Measurements from ENCODE around the gene MYH4. TPM values are rescaled to one million over a fixed set of nuclear protein-coding genes. Genes with fewer than 3 reads are reported as not detected.

The MYH4 gene
- polyA plus RNA-seq, 1 experiment: not detected

- CTCF ChIA-PET: no interaction called here
Measured at GRCh38 chr17:10477701-10478100, 8.3 kb upstream of the MYH4 start.

GRCh38 chr17:10474536-10474935 is 5.2 kb upstream of the MYH4 start:
- CTCF ChIA-PET: no interaction called here
- DNase-seq (ENCODE audit: low read depth): no peak
- Histone ChIP-seq H3K4me3 (ENCODE audit: low read depth, low read length) (no peak overlapping the region), H3K36me3 (ENCODE audit: control insufficient read depth, insufficient read depth, low read length) (no peaks in the 10 kb centered on the region), H3K27me3 (ENCODE audit: control insufficient read depth, insufficient read depth, low read length) (no peaks in the 10 kb centered on the region)
- POLR2A ChIA-PET: no interaction called here
- no peak for TF ChIP-seq CTCF (IDR thresholded peaks at IDR 0.05; ENCODE audit: insufficient read depth, low read depth, low read length)

More at GRCh38 chr17:10477701-10478100, 8.3 kb upstream of the MYH4 start:
- Histone ChIP-seq H3K4me3 (ENCODE audit: low read depth, low read length) (no peak overlapping the region), H3K27me3 (ENCODE audit: control insufficient read depth, insufficient read depth, low read length) (no peaks in the 10 kb centered on the region), H3K36me3 (ENCODE audit: control insufficient read depth, insufficient read depth, low read length) (no peaks in the 10 kb centered on the region)
- TF ChIP-seq CTCF (IDR thresholded peaks at IDR 0.05; ENCODE audit: insufficient read depth, low read depth, low read length): no peak
- DNase-seq (ENCODE audit: low read depth): no peak
- POLR2A ChIA-PET: no interaction called here

- CTCF ChIA-PET: no interaction called here
- no peak for TF ChIP-seq CTCF (IDR thresholded peaks at IDR 0.05; ENCODE audit: insufficient read depth, low read depth, low read length)
- Histone ChIP-seq H3K36me3 (ENCODE audit: control insufficient read depth, insufficient read depth, low read length) (no peaks in the 10 kb centered on the region), H3K4me3 (ENCODE audit: low read depth, low read length) (no peak overlapping the region), H3K27me3 (ENCODE audit: control insufficient read depth, insufficient read depth, low read length) (no peaks in the 10 kb centered on the region)
- DNase-seq (ENCODE audit: low read depth): no peak
- POLR2A ChIA-PET: no interaction called here
Measured at GRCh38 chr17:10471858-10472257, 2.5 kb upstream of the MYH4 start.

- H3K4me3 ChIP-seq (ENCODE audit: low read depth, low read length): no peak overlapping the region
- POLR2A ChIA-PET: no interaction called here
- DNase-seq (ENCODE audit: low read depth): no peak
- no peaks in the 10 kb centered on the region for H3K27me3 ChIP-seq (ENCODE audit: control insufficient read depth, insufficient read depth, low read length)
- H3K36me3 ChIP-seq (ENCODE audit: control insufficient read depth, insufficient read depth, low read length): no peaks in the 10 kb centered on the region
- TF ChIP-seq CTCF (IDR thresholded peaks at IDR 0.05; ENCODE audit: insufficient read depth, low read depth, low read length): no peak
- CTCF ChIA-PET: no interaction called here
Measured at GRCh38 chr17:10463402-10463801, 6.0 kb downstream of the MYH4 start.

GRCh38 chr17:10460062-10460461 is 9.3 kb downstream of the MYH4 start:
- TF ChIP-seq CTCF (IDR thresholded peaks at IDR 0.05; ENCODE audit: insufficient read depth, low read depth, low read length): no peak
- DNase-seq (ENCODE audit: low read depth): no peak
- no peak overlapping the region for H3K4me3 ChIP-seq (ENCODE audit: low read depth, low read length)
- ChIA-PET POLR2A (no interaction called here), CTCF (no interaction called here)
- H3K27me3 ChIP-seq (ENCODE audit: control insufficient read depth, insufficient read depth, low read length): no peaks in the 10 kb centered on the region
- no peaks in the 10 kb centered on the region for H3K36me3 ChIP-seq (ENCODE audit: control insufficient read depth, insufficient read depth, low read length)

Data from BJ (cell line).